ENCODE data around the gene VAV3.
"Not testable (repeated sequence)": the region's sequence is repeated elsewhere in the genome, so short reads cannot be mapped to it uniquely, and the experiment has no call there.

VAV3 gene

DNA sequence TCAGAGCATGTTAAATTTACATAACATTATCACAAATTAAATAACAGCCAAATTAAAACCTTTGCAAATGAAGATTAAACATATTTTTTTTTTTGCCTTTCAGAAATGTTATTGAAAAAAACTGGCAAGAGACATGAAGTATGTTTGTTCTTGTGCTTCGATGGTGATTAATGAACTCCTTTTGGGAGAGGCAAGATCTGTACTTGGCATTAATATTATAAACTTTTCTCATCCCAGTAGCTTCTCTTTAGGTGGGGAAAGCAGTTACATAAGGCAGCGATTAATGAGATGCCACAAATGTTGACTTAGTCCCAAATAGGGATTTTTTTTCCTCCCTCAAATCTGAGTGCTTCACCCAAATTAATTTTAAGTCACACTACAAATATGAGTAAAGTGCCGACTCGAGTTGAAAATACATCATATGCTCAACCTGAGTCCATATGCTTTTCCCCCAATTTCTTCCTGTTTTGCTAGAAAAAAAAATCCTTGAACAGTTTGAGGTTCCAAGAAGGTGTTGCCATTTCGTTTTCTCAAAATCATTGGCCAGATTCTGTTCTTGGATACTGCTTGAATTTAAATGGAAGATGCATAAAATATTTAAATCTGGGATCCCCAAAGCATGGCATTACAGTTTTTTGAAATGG is 294.5 kb downstream of the VAV3 start:
- no peak for DNase-seq

DNA sequence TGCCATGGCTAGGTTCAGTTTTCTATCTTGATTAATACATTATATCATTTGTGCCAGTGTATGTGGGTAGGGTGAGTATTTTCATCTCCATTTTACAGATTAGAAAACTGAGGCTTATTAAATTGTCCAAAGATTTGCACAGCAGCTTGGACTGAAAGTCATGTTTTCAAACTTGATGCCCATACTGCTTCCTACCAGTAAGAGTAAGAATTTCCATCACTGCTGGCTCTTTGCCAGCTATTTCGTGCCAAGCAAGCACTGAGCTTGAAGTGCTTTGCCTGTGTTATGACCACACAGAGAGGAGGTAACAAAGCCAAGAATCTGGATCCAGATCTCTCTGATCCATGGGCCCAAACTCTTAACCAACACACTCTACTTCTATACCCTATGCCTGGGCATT is 295.0 kb downstream of the VAV3 start:
- DNase-seq, result no peak

DNA sequence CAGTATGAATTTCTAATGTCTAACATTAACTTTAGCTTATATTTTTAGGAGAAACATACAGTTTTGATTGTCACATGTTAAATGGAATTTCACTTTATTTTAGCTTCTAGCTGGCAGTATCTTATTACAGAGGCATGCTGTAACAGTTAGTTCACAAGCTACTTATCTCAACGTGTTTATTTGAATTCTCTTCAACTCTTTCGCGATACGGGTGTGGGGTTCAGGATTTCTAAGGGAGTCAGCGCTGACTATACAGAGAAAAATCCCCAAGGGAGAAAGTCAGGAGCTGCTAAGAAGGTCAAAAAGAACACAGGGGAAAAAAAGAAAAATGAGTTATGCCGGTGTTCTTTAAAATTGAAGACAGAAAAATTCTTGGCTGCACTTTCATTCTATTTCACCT is 296.2 kb downstream of the VAV3 start:
- no peak for DNase-seq

DNA sequence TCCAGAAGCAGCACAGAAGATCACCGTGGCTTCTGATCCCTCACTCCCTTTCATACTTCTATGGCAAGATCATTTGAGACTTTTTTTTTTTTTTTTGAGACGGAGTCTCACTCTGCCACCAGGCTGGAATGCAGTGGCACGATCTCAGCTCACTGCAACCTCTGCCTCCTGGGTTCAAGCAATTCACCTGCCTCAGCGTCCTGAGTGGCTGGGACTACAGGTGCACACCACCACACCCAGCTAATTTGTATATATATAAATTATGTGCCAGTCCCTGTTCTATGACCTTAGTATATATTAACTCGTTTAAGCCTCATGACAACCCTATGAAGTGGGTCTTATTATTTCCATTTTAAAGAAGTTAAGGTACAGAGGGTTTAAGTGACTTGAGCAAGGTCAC is 298.5 kb downstream of the VAV3 start:
- no peak for DNase-seq

DNA sequence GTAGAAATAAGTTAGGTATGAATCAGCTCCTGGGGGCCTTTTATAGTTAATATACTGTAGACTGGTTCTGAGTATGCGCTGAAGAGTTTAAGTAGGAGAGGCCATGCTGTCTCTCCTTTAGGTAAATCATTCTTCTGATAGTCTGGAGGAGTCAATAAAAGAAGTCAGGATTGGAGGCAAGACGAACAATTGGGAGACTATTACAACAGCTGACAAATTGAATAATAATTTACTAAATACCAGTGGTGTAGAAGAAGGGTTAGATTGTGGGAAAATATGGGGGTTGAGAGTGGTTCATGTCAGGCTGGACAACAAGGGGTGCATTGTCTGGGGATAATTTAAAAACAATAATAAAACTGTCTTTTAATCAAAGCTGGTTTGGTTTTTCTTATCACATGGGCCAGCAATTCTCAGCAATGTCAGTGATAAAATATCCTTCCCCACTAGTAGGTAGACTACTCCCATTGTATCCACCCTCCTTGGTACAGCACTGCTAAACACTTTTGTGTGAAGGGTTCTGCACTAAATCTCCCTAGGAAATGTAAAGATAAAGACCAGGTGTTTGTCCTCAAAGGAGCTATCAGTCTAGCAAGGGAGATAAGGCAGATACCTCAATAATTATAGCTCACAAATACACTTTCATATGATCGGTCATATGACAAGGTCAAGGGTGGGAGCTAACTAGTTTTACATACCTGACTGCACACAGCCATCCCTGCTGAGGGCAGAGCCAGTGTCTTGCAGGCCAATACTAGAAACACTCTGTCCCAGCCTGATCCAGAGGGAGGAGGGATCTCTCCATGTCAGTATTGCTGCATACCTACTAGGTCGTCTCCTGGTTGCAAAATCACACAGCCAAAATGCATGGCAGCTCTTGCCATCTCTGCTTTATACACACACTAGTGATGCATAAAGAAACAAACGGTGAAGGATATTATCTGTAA is 299.7 kb downstream of the VAV3 start:
- no peak for DNase-seq

DNA sequence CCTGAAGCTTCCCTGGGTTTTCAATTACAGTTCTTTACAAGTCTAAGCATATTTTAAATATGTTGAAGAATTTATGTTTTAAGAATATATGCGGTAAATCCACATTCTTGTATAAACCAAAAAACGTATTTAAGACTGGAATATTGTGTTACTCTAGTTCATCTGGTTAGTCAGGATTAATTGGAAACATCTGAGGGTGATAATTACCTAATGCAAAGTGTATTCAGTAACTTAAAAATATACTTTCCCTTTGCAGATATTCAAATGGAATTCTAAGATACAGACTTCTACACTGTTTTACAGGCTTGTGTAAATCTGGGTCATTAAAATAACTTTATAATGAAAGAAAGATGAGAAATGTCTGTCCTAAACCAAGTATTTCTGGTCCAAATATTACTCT is 302.0 kb downstream of the VAV3 start:
- DNase-seq, result no peak

DNA sequence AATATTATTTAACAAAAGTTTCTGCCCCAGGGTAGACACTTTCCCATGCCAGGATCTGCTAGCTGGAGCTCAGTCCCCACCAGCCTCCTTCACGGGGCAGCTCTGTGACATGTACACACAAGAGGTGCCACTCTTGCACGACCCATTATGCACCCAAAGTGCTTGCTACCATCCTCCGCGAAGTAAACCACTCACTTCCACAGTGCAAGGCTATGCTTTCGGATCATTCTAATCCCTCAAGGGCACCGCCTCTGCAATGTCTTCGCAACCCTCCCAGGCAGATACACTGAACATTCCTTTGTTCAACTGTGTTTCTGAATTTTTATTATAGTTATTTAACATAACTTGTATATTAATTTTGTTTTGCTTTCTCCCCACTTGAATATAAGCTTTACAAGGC is 303.8 kb downstream of the VAV3 start:
- DNase-seq, result no peak

DNA sequence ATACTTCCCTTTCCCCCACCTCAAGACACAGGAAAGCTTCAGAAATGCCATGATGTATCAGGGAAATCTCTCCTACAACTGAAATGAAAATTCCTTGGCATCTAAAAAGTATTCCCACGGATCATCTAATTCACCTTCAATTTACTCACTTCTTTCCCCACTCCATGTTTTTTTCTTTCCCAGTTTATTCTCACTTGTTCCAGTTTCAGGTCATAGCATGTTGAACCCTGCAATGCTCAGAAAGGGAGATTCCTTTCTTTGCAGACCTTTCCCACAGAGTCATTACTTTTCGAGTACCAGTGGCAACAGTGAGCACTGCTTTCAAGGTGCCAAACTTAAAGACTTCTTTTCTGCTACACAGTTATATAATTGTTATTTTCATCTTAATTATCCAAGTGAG is 305.0 kb downstream of the VAV3 start:
- no peak for DNase-seq

DNA sequence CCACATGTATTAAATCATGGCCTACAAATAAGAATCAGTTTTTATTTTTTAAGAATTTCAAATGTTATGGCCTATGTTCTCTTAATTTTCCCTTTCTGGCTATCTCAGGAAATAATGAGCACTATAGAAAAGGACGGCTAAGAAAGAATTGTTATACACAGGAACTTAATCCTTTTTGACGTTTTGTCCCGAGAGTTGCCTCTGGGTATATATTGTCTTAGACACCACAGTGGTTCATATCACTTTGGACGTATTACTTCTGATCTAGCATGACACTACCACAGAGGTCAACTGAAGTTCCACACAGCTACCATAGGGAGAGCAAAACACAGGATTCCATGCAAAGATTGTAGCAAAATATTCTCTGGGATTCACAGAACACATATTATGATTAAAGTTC is 307.6 kb downstream of the VAV3 start:
- DNase-seq, result no peak

DNA sequence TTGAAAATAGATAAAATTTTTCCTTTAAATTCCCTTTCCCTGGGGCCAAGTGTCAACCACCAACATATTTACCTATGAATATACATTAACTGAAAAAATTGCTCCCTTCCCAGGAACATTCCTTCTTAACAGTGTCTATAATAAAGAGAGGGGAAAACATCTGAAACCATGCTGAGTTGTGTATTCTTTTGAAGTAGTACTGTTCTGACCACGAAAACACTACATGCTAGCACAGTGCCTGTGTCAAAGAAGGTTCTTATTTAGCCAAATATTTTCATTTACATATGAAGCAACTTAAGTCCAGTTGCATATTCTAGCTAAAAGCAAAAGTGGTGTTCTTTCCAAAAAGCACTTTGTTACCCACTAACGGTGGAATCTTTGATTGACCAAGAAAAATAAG is 311.2 kb downstream of the VAV3 start:
- no peak for DNase-seq

DNA sequence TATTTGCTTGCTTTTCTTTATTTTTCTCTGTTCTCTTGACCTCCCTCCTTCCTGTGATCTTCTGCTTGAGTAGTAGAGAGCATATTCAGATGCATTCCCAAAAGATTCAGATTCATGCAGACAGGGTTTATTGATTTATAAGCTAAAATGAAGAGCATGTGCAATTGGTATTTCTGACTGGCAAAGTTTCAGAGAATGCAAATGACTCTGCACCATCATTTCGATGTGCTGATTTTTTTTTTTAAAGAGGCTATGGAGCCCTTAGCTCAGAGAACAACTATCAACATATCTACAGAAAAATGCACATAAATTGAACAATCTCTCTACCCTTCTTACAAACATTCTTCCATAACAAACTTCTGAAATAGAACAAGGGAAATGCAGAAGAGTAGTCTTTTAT is 312.0 kb downstream of the VAV3 start:
- no peak for DNase-seq

DNA sequence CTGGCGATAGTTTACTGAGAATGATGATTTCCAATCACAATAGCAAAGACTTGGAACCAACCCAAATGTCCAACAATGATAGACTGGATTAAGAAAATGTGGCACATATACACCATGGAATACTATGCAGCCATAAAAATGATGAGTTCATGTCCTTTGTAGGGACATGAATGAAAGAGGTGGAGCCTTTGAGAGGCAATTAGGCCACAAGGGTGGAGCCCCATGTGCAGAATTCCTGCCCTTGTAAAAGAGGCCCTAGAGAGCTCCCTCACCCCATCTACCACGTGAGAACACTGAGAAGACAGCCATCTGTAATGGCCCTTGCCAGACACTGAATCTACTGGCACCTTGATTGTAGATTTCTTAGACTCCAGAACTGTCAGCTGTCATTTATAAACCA is 314.2 kb downstream of the VAV3 start:
- DNase-seq, result not testable (repeated sequence)

DNA sequence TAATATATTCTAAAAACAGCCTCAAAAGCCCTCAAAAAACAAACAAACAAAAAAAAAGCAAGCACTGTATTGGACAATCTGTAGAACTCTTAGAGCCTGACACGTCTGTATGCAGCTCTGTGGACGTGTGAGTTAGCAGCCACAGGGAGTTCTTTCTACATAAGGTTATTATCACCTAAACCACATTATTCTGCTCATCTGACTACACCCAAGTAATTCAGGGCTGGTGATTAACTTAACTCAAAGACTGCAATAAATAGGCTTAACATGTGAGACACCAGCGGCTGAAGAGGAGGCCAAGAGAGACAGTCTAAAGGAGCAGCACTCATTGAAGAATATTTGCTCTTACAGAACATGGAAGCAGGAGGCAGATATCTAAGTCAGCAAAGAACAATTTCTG is 316.0 kb downstream of the VAV3 start:
- no peak for DNase-seq

DNA sequence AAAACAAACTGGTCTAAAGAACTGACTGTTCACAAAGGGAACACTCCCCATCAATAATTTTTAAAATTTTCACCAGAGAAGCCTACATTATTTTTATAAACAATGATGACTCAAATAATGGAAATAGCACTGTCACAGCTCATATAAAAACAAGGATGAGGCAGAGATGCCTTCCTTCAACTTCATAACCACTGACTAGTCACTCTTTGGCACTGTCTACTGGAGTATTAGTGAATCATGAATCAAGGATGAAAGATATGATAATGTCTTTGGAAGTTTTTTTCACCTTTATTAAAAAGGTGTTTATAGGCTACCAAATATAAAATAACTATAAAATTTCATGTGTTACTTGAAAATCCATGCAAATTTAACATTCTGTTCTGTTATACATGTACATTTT is 316.9 kb downstream of the VAV3 start:
- no peak for DNase-seq

DNA sequence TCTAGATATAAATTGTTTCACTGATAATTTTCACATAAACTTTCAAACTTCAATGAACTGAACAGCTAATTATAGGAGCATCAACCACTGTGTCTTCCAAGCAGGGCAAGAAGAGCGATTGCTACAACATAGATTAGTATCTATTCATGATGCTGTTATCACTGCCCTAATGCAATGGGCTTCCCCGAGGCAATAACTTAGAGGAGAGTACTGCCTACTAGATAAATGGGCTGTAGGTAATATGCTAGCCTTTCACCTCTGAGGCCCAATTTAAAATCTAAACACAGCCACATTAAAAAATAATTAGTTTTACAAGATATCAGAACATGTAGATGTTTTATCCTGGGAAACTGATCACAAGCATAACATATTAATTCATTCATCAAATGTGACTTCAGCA is 318.0 kb downstream of the VAV3 start:
- no peak for DNase-seq

DNA sequence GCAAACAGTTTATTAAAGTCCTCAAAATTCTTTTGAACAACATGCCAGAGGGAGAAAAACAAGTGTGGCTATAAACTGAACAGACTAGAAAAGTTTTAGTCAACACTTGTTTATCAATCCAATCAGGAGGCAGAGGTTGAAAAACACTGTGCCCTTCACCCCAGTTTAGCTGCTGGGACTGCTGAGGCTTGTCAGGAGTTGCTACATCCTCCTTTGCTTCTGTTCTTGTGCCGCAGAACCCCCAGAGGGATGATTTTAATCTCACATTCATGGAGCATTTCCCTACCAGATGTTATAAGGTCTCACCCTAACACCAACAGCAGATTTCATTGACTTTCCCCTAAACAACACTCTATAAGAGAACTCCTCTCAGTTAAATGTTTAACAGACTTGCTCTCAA is 321.2 kb downstream of the VAV3 start:
- DNase-seq, result no peak

DNA sequence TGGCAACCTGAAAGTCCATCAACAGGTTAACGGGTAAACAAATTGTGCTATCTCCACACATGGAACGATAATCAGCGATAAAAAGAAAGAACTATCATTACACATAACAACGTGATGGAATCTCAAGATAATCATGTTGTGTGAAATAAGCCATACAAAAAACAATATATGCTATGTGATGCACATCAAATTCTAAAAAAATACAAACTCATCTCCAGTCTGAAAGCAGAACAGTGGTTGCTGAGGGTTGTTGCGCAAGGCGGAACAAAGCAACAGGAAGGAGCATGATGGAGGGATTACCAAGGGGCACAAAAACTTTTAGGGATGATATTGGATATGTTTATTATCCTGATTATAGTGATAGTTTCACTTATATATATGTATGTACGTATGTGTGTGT is 324.8 kb downstream of the VAV3 start:
- DNase-seq, result no peak

DNA sequence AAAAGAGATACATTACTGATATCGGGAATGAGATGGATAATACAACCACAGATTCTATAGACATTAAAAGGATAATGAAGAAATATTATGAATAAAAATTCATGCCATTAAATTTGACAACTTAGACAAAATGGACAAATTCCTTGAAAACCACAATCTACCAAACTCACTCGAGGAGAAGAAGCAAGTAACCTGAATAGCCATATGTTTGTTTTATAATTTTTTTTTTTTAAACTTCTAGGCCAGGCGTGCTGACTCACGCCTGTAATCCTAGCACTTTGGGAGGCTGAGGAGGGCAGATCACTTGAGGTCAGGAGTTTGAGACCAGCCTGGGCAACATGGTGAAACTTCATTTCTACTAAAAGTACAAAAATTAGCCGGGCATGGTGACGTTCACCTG is 327.9 kb downstream of the VAV3 start:
- DNase-seq, result no peak

DNA sequence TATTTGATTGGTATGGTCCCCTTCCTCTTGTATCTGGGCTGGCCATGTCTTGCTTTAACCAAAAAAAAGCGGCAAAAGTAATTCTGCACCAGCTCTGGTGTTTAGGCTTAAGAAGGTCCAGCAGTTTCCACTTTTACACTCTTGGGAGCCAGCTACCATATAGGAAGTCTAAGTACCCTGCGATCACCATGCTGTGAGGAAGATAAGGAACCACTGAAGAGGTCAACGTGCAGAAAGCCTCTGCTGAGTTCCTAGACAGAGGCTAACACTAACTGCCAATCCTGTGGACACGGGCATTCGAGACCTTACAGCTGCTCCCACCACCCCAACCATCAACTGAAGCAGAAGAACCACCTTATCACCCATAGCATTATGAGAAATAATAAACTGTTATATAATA is 331.4 kb downstream of the VAV3 start:
- no peak for DNase-seq

DNA sequence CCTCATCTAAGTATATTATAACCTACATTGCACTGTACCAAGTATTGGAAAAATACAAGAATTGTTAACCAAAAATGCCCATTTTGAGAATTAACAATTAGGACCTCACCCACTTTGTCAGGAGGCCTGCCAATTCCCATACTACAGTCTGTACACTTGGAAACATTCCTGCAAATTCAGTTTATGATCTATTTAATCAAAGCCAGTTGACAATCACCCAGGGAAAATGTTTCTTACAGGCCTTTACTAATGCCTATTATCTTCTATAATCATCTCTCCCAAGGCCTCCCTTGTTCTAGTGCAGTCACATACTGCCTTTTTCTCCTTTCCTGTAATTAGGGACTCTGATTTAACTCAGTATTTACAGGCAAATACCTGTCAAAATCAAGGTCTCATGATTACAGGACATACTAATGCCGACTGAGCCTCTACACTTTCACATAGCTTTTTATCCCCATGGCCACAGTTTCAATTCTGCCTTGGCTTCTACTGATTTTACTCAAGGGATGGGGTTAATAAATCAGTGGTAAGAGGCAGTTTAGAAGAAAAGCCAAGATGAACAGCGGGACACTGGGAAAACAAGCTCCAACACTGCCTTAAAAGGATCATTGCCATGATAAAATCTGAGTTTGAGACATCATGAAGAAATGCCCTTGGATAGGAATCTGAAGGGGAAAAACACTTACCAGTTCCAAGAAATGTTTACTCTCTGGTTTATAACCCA is 338.7 kb downstream of the VAV3 start:
- DNase-seq, result no peak

DNA sequence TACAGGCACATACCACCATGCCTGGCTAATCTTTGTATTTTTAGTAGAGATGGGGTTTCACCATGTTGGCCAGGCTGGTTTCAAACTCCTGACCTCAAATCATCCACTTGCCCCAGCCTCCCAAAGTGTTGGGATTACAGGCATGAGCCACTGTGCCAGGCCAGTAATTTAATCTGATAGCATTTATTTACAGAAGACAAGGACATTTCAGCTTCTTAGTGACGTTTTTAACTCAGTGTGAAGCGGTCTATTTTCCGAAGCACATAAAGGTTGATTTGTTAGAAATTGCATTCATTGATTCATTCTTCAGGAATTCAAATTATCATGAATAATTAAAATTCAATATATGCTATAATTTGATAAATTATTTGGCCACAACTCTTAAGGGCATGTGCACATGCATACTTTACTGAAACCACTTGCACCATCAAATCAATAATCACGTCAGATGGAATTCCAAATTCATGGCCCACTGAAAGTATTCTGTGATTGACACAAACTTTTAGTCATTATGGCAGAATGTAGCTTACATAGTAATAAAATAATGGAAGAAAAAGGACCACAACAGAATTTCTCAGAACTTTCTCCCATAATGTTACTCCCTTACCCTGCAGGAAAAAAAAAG is 339.5 kb downstream of the VAV3 start:
- DNase-seq, result no peak

DNA sequence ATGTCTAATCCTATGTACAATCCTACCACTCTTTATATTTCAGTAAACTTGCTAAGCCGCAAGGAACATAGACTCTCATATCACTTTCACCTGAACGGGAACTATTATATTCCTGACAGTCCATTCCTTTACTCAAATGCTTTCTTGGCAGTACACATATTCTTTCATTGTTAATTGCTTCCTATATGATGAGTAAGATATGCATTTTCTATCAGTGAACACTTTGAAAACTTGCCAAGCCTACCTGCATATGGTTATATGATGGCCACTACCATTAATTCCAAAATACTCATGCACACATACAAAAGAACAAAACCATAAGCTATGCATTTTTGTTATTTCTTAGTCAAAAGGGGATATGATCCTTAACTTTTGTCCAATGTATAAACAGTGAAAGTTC is 341.5 kb downstream of the VAV3 start:
- no peak for DNase-seq

DNA sequence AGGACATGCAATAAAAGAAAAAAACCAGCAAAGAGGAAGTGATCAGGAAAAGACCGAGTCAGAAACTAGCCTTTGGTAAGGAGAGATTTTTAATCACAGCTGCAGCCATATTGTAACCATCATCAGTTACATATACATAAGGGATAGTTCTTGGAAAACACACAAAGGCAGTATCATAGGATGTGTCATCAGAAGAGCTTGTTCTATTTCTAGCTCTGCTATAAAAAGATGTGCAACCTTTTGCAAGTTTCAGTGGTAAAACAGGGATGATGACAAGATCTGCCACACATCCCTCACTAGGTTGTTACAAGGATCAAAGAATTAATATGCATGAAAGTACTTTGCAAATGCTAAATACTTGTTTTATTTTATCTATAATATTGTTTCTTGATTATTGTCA is 342.0 kb downstream of the VAV3 start:
- no peak for DNase-seq

DNA sequence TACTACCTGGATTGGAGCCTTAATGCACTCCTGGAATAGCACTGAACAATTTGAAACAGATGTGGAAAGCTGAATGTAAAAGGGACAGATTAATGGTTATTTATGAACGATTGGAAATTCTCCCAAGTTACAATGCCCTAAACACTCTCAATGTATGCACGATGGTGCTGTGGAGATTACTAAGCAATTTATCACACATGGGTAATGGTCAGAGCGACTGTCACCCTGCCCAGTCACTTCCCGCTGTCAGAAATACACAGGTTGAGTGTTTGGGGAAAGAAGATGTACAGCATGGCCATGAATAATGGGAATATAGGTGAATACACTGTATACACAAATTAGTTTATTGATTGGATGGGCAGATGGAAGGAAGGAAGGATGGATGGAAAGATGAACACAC is 342.4 kb downstream of the VAV3 start:
- DNase-seq, result no peak
